CD4-positive, alpha-beta T cell treated with Interleukin-10 for 1 hour (primary cell): Measurements from ENCODE around the gene INPP4B.
"Not testable (repeated sequence)": the region's sequence is repeated elsewhere in the genome, so short reads cannot be mapped to it uniquely, and the experiment has no call there.

Experiments used
- DNase-seq: peaks from one replicate; pipeline ENCODE4 v3.0.0-alpha.2; 2020

INPP4B gene

GRCh38 chr4:142406499-142406835, 439.6 kb downstream of the INPP4B start:
- no peak for DNase-seq

DNA sequence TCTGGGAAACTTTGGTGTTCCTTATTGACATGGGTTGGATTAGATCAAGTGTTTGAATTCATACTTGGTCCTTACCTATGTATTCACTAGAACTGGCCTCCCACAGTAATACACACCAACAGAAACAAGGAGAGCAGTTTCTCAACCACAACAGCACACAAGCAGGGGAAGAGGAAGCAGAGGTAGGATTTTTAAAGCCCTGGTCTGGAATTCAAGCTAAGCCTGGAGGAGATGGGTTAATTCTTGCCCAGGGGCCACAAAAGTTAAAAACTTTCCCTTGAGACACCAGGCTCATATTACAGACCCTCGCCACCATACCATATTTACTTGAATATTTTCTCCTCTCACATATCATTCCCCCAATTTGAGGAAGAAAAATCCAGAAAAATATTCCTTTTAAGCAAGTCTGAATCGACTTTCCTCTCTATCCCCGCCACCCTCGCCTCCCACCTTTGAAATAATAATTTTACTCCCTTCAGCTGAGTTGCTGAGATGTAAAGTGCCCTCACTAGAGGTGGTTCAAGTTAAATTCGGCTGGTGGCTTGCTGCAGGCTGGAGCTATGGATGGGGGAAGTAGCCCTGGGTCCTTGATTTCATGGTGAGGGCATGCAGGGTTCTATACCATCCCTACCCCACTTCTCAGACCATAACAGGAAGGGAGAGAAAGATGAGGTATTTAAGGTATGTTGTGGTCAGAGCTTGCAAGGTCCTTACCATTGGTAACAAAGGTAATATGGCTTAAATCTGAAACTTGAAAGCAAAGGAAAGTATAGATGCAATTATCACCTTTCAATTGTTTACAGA, 440.2 kb downstream of the INPP4B start:
- DNase-seq = no peak

GRCh38 chr4:142405021-142405694, 440.9 kb downstream of the INPP4B start:
- DNase-seq = peak; percentile 72

DNA sequence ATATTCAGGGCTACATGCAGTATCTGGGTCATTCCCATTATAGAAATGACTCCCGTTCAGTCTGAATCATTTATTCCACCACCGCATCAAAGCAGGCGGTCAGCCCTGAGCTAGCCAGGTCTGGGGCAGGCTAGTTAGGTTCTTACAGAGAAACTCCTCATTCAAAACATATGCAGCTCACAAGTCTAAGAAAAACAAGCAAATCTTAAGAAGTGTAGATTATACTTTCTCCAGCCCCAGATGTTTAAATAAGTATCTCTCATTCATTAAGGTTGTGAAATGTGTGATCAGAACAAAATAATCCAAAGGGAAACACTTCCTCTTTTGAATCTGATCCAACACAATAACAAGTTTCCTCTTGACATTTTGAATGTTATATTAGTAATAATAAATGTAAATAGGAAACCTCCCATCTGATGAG, 441.9 kb downstream of the INPP4B start:
- peak; percentile 43 for DNase-seq

DNA sequence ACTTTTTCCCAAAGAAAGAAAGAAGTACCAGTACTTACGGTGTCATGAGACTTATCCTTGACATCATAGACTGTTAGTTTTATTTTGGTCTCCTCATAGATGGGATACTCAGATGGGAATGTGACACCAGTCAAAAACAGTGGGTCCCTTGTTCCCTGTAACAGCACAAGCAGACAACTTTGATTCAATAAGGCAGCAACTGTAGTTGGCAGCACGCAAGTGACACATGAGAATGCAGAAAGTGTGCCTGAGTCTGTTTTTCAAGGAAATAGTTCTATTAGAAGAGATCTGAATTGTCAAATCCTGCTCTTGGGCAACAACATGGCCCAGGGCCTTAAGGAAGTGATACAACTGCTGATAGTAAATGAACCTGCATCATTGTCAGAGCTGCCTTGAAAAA, 443.2 kb downstream of the INPP4B start:
- DNase-seq = no peak

GRCh38 chr4:142402156-142402555, 443.9 kb downstream of the INPP4B start:
- no peak for DNase-seq

GRCh38 chr4:142397364-142397991, 448.6 kb downstream of the INPP4B start:
- not testable (repeated sequence) for DNase-seq

DNA sequence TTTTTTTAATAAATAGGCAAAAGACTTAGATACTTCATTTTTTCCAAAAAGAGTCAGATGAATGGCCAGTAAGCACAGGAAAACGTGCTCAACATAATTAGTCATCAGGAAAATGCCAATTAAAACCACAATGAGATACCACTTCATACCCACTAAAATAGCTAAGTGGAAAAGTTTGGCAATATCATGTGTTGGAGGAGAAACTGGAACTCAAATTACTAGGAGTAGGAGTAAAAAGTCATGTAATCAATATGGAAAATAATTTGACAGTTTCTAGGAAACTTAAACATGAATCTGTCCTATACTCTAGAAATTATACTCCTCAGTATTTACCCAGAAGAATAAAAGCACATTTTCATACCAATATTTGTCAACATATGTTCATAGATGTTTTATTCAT, 449.8 kb downstream of the INPP4B start:
- DNase-seq = no peak

GRCh38 chr4:142393127-142393526, 453.0 kb downstream of the INPP4B start:
- DNase-seq = no peak

GRCh38 chr4:142386856-142387255, 459.2 kb downstream of the INPP4B start:
- DNase-seq = no peak

- DNase-seq = peak; percentile 47
Measured at GRCh38 chr4:142386449-142386848, 459.7 kb downstream of the INPP4B start.

DNA sequence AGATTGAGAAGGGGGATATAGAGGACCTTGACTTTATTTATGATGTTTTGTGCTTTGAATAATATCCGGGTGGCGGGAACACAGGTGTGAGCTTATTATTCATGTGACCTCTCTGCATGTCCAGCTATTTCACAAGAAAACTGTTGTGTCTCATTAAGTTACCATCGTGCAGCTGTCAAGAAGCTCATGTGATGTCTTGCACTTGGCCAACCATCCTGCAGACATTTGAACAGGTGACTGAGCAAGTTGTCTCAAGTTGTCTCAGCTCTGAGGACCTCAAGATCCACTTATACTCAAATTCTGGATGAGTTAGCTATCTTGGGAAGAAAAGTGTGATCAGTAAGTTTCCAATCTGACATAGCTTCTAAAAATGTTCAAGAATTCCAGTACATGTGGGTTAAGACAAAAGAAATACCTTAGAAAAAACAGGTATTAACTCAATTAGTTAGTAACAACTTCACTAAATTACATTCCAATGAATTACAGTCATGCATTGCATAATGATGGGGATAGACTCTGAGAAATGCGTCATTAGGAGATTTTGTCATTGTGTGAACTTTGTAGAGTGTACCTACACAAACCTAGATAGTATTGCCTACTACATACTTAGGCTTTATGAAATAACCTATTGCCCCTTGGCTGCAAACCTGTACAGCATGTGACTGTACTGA, 462.2 kb downstream of the INPP4B start:
- no peak for DNase-seq

DNA sequence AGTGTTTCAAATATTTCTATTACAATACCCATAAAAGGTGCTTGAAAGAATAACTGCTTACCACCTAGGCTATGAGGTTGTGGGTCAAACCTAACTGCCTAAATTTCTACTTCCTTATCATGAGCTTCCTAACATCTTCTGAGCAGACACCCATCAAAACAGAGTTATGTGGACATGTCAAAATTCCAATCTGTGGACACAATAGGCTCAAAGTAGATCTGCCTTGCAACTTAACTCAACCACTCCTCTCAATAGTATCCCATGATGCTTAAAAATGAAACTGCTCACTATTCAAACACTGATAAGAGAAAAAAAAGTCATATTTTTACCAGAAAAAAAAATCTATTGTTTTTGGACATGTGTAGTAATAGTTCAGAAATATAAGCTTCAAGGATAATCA, 462.7 kb downstream of the INPP4B start:
- no peak for DNase-seq

DNA sequence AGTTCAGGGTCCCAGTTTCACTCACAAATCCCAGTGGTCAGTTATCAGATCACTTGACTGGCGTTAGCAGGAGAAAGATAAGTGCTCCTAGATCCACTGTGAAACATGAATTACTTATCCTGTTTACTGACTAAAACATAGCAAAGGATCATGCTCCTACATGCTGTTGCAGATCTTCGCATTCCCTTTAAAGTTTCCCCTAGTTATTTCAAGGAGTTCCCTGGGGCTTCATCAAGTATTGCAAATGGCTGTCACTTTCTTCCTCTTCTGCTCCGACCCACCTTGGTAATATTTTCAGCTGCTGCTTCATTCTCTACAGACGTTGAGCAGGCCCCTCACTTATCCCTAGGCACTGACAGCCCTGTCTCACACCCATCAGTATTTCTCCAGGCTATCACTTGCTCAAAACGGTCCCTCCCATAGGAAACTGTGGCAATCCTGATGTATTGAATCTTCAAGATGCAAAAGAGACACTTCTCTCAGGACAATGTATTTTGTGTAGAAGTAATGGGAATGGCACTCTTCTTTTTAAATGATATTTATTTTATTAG, 466.0 kb downstream of the INPP4B start:
- DNase-seq = no peak

DNA sequence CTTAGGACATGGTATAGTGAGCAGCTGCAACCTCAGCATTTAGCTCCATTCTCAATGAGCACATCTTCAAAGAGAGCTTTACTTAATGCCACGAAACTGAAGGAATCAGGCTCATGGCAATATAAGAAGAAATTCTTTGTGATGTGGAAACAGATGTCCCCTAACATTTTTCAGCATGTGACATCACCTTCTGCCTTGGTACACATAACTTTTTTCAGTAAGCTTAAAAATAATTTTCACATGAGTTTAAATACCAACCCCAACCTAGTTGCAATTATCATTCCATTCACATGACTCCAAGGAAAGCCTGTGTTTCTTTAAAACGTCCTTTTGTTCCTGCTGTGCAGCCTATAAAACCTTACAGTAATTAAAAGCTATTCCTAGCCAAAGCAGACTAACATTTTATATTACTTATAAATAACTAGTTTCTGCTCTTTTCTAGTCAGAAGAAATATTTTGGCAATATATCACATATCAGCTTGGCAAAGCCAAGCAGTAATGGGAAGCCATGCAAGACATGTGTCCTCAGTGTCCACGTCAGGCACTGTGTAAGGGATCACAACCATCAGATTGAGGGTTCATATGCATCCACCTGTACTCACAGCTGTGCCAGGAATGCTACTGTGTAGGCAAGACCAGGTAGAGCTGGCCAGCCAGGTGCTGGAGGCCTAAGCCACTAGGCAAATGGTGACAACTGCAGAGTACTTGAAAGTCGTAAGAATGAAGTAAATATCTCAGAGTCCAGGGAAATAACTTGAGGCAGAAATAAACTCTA, 466.6 kb downstream of the INPP4B start:
- DNase-seq = no peak

DNA sequence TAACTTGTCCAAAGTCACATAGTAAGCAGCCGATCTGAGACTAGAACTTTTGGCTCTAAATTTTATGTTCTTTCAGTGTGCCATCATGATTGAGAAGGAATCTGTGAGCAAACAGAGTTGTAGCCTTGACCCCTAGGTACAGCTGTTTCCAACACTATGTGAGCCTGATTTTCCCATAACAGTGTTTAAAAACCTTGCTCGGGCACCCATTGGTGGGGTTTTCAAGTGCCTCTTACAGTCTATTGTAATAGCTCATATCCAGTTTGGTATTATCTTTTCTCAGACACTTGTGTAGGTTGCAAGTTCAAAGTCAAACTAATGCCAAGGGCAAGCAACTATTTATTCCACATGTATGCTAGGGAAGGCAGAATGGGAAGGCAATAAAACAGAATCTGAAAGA, 467.9 kb downstream of the INPP4B start:
- no peak for DNase-seq

- peak; percentile 43 for DNase-seq
Measured at GRCh38 chr4:142377342-142378091, 468.6 kb downstream of the INPP4B start.

DNA sequence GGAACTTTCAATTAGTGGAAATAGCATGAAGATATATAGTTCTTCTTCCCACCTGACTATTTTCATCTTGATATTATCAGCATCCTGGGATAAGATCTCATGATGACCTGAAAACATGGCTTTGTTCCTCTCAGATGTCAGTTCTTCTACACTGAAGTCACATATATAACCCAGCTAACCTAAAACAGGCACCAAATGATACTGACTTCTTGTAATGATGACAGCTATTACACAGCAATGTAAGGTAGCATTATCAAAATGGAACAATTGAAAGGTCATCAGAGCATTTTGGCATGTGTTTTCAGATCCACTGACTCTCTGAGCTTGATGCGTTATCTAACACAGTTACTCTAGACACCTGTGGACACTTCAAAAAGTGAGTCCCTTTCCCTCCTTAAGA, 469.9 kb downstream of the INPP4B start:
- no peak for DNase-seq

- no peak for DNase-seq
Measured at GRCh38 chr4:142373610-142374009, 472.5 kb downstream of the INPP4B start.

DNA sequence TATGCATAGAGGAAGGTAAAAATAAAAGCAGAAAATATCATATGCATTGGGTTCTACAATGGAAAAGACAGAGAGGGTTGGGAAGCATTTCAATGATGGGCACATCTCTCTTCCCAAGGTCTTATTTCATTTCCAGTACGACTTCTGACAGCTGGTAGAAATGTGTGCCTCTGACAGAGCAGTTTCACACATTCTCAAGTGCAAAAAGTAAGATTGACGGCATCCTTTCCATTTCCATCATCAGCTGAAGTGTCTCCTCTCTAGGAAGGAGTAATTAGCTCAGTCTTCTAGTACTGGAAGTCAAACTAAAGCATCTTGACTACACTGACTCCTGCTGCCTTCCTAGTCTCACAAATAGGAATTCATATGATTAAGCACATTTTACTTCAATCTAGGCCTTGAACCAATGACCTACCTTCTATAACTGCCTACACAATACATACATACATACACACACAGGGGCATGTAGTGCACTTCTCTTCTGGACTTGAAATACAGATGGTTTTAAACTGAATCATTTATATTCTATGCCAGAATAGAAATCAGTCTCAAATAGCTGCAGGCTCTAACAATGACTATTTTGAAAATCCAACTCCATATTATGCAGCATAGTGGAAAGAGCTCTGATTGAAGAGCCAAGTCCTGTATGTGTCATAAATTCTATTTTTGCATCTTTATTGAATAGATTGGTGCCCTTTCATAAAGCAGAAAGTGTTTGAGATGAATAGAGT, 473.4 kb downstream of the INPP4B start:
- DNase-seq = no peak

GRCh38 chr4:142369141-142369540, 477.0 kb downstream of the INPP4B start:
- DNase-seq = no peak
